GM21825 (cell line): ENCODE measurements around the gene GPATCH2L.

Experiments used
- ATAC-seq: cut with Tn5 transposase; IDR thresholded peaks from one replicate; pipeline ENCODE4 v1.9.1; 2021; ENCODE audit warnings: mild to moderate bottlenecking, moderate library complexity; ENCODE audit not compliant: unreplicated experiment

GPATCH2L gene

DNA sequence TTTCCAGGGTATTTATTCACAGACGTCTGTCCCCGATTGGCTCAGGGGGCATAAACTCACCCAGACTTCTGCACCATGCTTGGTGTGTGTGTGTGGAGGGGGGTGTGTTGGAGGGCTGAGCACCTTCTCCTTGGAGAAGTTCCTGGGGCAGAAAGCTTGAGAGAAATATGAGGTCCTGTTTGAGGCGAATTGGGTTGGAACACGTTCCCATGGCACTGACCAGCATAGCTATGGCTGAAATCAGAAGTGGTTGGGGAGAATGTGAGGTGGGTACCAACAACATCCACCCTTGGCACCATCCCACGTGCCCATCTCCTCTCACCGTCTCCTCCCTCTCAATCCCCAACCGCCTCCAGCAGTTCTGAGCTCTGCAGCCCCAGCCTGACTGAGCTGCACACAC lies 16.0 kb upstream of the GPATCH2L start:
- no peak for ATAC-seq

- ATAC-seq: no peak
Measured at GRCh38 chr14:76136476-76137110, 15.1 kb upstream of the GPATCH2L start.

DNA sequence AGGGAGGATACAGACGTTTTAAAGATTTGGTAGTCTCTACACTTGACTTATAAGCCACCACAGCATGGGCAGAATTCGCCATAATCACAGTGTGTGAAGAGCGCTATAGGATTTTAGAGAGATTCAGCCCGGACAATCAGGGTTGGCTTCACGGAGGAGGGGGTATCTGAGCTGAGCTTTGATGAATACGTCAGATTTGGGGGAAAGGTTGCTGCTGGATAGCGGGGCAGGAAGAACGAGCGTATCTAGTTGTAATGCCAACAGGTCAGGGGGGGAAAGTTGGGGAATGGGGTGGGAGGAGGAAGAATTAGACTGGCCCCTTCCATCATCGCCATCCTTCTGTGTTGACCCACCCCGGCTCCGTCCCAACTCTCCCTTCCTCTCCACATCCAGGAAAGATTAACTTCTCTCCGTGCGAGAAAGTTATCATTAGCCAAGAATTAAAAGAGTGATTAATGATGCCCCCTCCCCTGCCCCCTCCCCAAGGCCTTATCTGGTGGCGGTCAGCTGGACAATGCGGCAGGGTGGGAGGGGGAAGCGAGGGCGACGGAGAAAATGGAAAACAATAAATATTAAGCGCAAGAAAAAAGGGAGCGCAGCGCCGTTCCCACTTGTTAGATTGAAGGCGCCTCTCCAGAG lies 13.5 kb upstream of the GPATCH2L start:
- ATAC-seq: no peak

- no peak for ATAC-seq
Measured at GRCh38 chr14:76138758-76139723, 12.7 kb upstream of the GPATCH2L start.

DNA sequence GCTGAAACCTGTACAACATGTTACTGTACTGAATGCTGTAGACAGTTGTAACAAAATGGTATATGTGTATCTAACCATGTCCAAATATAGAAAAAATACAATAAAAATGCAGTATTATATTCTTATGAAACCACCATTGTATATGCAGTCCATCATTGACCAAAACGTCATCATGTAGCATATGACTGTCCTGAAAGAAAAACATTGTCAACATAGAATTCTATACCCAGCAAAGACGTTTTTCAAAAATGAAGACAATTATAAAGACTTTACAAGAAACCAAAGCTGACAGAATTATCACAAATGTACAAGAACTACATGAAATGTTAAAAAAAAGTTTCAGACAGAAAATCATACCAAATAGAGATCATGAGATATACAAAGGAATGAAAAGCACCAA lies 8.1 kb upstream of the GPATCH2L start:
- ATAC-seq: no peak

DNA sequence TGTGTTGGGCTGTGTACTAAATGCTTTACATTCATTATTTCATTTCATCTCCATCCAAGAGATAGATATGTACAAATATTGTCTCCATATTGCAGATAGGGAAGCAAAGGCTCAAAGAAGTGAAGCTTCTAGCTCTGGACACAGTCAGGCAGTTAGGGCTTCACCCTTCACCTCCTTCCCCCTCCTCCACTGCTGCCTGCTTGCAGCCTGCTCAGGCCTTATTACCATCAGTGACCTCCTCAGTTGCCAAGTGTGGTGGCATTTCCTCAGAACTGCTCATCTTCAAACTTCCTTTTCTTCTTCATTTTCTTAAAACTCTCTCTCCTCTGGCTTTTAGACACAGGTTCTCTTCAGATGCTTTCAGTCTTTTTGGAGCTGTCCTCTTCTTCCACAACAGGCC lies 4.7 kb upstream of the GPATCH2L start:
- ATAC-seq: no peak

GRCh38 chr14:76149196-76149595 lies 2.5 kb upstream of the GPATCH2L start:
- no peak for ATAC-seq

DNA sequence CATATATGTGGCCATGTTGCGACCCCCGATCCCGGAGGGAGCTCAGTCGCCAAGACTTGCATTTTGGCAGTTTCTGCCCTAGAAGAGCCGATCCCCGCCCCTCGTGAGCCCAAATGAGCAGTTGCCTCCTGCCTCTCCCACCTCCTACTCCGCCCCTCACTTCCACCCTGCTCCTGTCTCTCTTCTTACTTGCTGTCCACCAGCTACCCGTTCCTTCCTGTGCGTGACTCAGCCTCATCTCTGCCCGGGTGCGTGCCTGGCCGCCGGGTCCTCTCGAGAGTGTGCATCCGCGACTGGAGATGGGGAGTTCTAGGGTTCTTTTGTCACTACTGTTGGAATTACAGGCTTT lies 585 bp downstream of the GPATCH2L start:
- ATAC-seq: peak; percentile 72

GRCh38 chr14:76153919-76154318 lies 2.2 kb downstream of the GPATCH2L start:
- no peak for ATAC-seq

GRCh38 chr14:76154539-76155126 lies 2.9 kb downstream of the GPATCH2L start:
- no peak for ATAC-seq

GRCh38 chr14:76163668-76164363 lies 12.1 kb downstream of the GPATCH2L start:
- ATAC-seq: no peak

DNA sequence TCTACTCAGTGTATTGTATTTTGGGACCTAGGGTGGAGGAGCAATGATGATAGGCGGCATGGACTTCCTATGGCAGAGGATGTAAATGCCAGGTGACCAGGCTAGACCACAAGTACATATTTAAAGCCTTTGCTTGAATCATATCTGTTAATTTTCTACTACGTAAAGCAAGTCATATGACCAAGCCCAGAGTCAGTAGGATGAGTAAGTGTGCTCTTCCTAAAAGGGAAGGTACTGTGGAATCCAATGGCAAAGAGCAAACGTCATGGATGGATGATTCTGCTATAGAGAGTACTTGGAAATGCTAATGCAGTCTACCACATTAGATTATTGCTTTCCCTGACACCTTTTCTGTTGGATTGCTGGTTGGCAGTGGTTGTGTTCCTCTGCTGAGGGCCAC lies 16.8 kb downstream of the GPATCH2L start:
- no peak for ATAC-seq

DNA sequence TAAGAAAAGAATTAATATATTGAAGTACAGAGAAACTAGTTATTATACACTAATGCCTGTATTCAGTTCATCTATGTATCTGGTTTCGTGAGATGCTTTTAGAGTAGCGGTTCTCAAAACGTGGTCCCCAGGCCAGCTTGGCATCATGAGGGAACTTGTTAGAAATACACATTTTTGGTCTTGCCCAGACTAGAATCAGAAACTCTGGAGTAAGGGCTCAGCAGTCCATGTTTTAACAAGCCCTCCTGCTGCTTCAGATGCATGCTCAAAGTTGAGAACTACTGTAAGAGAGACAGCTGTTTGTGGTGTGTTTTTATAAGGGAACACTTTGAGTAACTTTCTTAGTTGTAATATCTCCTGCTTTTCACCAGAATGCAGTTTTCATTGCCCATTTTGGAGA lies 18.1 kb downstream of the GPATCH2L start:
- ATAC-seq: no peak

DNA sequence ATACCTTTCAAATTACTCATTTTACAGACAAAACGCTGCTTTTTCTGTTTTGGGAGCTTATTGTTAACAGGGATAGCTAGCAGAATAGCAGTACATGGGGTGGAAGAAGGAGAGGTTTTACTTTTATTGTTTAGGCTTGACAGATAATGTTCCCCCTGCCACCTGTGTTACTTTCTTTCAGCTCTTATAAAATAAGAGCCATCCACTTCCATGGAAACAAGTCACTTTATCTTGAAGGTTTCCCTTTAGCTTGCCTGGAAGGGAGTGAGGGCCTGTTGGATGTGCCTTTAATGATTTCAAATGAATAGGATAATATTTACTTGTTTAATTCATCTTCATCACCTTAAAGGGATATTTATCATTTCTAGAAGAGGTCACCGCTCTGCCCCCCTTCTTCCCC lies 23.3 kb downstream of the GPATCH2L start:
- no peak for ATAC-seq

GRCh38 chr14:76175942-76176341 lies 24.2 kb downstream of the GPATCH2L start:
- no peak for ATAC-seq

- ATAC-seq: no peak
Measured at GRCh38 chr14:76181546-76181945, 29.8 kb downstream of the GPATCH2L start.

DNA sequence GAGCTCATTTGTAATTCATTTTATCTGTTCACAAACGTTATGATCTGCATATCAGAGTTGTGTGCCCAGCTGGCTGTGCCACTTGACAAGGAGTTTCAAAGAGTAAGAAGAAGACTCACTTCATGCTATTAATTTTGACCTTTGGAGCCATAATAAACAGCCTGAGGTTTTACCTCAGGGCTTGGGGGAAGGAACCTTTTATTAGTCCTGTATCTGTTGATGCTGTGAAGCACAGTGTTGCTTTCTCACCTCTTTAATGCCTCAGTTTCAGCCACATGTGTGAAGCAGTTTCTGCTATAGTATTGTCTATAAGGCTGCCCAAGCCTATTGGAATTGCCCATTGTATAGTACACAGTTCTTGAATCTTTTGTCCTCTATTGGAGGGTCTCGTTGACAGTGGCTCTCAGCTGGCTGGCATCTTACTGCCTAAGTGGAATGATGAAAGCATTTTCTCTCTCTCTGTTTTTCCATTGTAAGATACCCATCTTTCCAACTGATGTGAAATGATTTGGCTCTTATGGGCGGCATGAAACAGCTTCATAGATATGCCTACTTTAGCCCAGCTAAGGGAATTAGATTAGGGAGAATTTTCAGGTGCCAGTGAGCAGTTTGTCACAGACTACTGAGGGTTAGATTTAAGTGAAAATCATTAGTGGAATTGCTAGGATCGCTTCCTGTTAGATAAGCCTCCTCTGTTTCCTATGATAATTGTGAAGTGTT lies 34.7 kb downstream of the GPATCH2L start:
- ATAC-seq: no peak

- ATAC-seq: no peak
Measured at GRCh38 chr14:76191297-76191696, 39.6 kb downstream of the GPATCH2L start.

DNA sequence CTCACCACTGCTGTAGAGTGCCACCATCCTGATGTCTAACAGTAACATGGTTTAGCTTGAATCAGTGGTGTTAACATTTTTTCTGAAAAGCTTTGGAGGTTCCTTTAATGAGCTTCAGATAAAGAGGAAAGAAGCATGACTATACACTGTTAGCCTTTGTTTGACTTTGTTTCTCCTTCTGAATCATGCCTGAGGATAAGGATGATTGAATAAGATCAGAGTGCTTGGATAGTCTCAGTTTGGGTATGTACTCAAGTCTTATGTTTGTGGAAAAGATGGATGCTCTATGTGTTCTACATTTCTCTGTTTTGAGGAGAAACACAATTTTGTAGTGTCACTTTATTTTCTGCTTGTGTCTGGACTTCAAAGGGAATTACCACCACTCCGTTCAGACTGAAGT lies 42.0 kb downstream of the GPATCH2L start:
- ATAC-seq: no peak

GRCh38 chr14:76194327-76194726 lies 42.6 kb downstream of the GPATCH2L start:
- no peak for ATAC-seq
